SU-DHL-6 (cell line): ENCODE measurements around the gene B9D2.

Source experiments
- H2AFZ ChIP-seq: fragments of 200-600 bp; sonication (generic); 2 replicates; pipeline ENCODE4 v1.6.1; 2014; ENCODE audit warnings: low read depth, mild to moderate bottlenecking, moderate library complexity, mixed read lengths, antibody characterized with exemption, low read length; ENCODE audit not compliant: severe bottlenecking
- H3F3A ChIP-seq: fragments of 200-600 bp; shearing (Covaris generic); 2 replicates; pipeline ENCODE4 v1.6.0; 2016; ENCODE audit warnings: antibody characterized with exemption, mild to moderate bottlenecking; ENCODE audit not compliant: insufficient read depth
- H3K27ac ChIP-seq: fragments of 200-600 bp; sonication (generic); 2 replicates; pipeline ENCODE4 v1.5.1; 2016; ENCODE audit warnings: low read depth, mild to moderate bottlenecking, low read length, moderate library complexity, mixed read lengths
- H3K27me3 ChIP-seq: fragments of 200-600 bp; sonication (generic), shearing (Covaris generic); 2 replicates; pipeline ENCODE4 v1.6.0; 2014; ENCODE audit warnings: mild to moderate bottlenecking, low read length
- H3K36me3 ChIP-seq: fragments of 200-600 bp; sonication (generic); 2 replicates; pipeline ENCODE4 v1.6.1; 2014; ENCODE audit warnings: mild to moderate bottlenecking, low read length, mixed read lengths
- H3K4me2 ChIP-seq: fragments of 300-600, 200-600 bp; shearing (Covaris generic), sonication (generic); 2 replicates; pipeline ENCODE4 v1.6.0; 2014; ENCODE audit warnings: low read length, low read depth, mild to moderate bottlenecking; ENCODE audit not compliant: poor library complexity, severe bottlenecking
- H3K4me3 ChIP-seq: fragments of 200-600 bp; sonication (generic); 2 replicates; pipeline ENCODE4 v1.5.1; 2014; ENCODE audit warnings: antibody characterized with exemption, low read length, mild to moderate bottlenecking, mixed read lengths; ENCODE audit not compliant: insufficient read depth, poor library complexity, severe bottlenecking
- H3K79me2 ChIP-seq: fragments of 200-600 bp; sonication (generic); 2 replicates; pipeline ENCODE4 v1.6.1; 2014; ENCODE audit warnings: mild to moderate bottlenecking, low read length, moderate library complexity; ENCODE audit not compliant: insufficient read depth
- H3K9ac ChIP-seq: fragments of 200-600 bp; sonication (generic); 2 replicates; pipeline ENCODE4 v1.7.0; 2014; ENCODE audit warnings: mild to moderate bottlenecking, low read length
- H3K9me2 ChIP-seq: fragments of 200-600 bp; sonication (generic); replicated peaks from 2 replicates; pipeline ENCODE4 v1.6.1; 2014; ENCODE audit warnings: low read length; ENCODE audit not compliant: insufficient read depth
- H3K9me3 ChIP-seq: fragments of 200-600 bp; sonication (generic); 2 replicates; pipeline ENCODE4 v1.6.1; 2014; ENCODE audit warnings: low read length, mixed read lengths; ENCODE audit not compliant: insufficient read depth
- H4K20me1 ChIP-seq: fragments of 200-600 bp; sonication (generic); 2 replicates; pipeline ENCODE4 v1.6.1; 2014; ENCODE audit warnings: low read depth, mild to moderate bottlenecking, antibody characterized with exemption, low read length, moderate library complexity, mixed read lengths
- EZH2phosphoT487 ChIP-seq: fragments of 200-600 bp; sonication (generic), shearing (Covaris generic); conservative IDR thresholded peaks from 2 replicates; pipeline ENCODE4 v1.6.1; 2018; ENCODE audit warnings: mild to moderate bottlenecking, antibody characterized with exemption, low read length, moderate library complexity, mixed read lengths
- TF ChIP-seq, protein P1 (sequence below): fragments of 200-600 bp; sonication (generic); IDR thresholded peaks from one replicate; pipeline ENCODE4 v1.5.1; 2017; ENCODE audit warnings: antibody characterized with exemption, mild to moderate bottlenecking, low read length, moderate library complexity; ENCODE audit not compliant: insufficient read depth, poor library complexity, severe bottlenecking

Gene B9D2

DNA sequence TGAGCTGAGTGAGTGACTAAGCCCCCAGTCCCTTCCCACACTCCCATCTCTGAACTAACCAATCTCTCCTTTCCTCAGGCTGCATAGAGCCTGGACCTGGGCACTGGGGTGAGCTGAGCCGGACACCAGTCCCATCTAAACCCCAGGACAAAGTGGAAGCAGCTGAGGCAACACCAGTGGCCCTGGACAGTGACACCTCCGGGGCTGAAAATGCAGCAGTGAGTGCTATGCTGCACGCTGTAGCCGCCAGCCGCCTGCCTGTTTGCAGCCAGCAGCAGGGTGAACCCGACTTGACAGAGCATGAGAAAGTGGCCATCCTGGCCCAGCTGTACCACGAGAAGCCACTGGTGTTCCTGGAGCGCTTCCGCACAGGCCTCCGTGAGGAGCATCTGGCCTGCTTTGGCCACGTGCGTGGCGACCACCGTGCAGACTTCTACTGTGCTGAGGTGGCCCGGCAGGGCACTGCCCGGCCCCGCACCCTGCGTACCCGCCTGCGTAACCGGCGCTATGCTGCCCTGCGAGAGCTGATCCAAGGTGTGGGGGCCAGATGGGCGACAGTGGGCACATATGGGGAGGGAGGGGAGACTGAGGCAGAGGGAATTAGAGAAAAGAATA is 47.5 kb downstream of the B9D2 start:
- H3K9me2 ChIP-seq, result no peaks in the 10 kb centered on the region
- H3F3A ChIP-seq, result no peaks in the 10 kb centered on the region
- H3K27ac ChIP-seq, result no peak overlapping the region
- H3K9ac ChIP-seq, result no peak overlapping the region
- no peak overlapping the region for H3K4me2 ChIP-seq
- H3K27me3 ChIP-seq, result no peaks in the 10 kb centered on the region
- H3K9me3 ChIP-seq, result no peaks in the 10 kb centered on the region
- no peak for TF ChIP-seq EZH2phosphoT487
- TF ChIP-seq, protein P1, sequence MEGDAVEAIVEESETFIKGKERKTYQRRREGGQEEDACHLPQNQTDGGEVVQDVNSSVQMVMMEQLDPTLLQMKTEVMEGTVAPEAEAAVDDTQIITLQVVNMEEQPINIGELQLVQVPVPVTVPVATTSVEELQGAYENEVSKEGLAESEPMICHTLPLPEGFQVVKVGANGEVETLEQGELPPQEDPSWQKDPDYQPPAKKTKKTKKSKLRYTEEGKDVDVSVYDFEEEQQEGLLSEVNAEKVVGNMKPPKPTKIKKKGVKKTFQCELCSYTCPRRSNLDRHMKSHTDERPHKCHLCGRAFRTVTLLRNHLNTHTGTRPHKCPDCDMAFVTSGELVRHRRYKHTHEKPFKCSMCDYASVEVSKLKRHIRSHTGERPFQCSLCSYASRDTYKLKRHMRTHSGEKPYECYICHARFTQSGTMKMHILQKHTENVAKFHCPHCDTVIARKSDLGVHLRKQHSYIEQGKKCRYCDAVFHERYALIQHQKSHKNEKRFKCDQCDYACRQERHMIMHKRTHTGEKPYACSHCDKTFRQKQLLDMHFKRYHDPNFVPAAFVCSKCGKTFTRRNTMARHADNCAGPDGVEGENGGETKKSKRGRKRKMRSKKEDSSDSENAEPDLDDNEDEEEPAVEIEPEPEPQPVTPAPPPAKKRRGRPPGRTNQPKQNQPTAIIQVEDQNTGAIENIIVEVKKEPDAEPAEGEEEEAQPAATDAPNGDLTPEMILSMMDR, result no peak
- H3K79me2 ChIP-seq, result peaks cover 4% of the 10 kb centered on the region
- no peak overlapping the region for H2AFZ ChIP-seq
- peaks cover 3% of the 10 kb centered on the region; the same call in 1 of the 2 replicates for H3K36me3 ChIP-seq
- H3K4me3 ChIP-seq, result no peak overlapping the region
- H4K20me1 ChIP-seq, result no peaks in the 10 kb centered on the region

DNA sequence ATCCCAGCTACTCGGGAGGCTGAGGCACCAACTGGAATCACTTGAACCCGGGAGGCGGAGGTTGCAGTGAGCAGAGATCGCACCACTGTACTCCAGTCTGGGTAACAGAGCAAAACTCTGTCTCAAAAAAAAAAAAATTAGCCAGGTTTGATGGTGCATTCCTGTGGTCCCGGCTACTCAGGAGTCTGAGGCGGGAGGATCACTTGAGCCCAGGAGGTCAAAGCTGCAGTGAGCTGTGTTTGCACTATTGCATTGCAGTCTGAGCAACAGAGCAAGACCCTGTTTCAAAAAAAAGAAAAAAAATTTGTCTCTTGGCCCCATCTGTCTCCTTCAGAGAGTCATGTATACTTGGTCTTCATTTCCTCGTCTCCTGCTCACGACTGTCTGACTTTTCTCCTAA is 52.3 kb downstream of the B9D2 start:
- H3K4me3 ChIP-seq, result no peak overlapping the region
- no peaks in the 10 kb centered on the region for H3K27me3 ChIP-seq
- no peaks in the 10 kb centered on the region for H3K36me3 ChIP-seq
- TF ChIP-seq, protein P1, result no peak
- no peak for TF ChIP-seq EZH2phosphoT487
- no peaks in the 10 kb centered on the region for H4K20me1 ChIP-seq
- H3F3A ChIP-seq, result peaks cover 29% of the 10 kb centered on the region
- H3K9me2 ChIP-seq, result no peaks in the 10 kb centered on the region
- H3K79me2 ChIP-seq, result peaks cover 14% of the 10 kb centered on the region
- no peak overlapping the region for H2AFZ ChIP-seq
- H3K9me3 ChIP-seq, result no peaks in the 10 kb centered on the region
- peak overlapping the region; percentile 89 for H3K4me2 ChIP-seq
- peak overlapping the region; percentile 79 for H3K9ac ChIP-seq
- no peak overlapping the region for H3K27ac ChIP-seq

DNA sequence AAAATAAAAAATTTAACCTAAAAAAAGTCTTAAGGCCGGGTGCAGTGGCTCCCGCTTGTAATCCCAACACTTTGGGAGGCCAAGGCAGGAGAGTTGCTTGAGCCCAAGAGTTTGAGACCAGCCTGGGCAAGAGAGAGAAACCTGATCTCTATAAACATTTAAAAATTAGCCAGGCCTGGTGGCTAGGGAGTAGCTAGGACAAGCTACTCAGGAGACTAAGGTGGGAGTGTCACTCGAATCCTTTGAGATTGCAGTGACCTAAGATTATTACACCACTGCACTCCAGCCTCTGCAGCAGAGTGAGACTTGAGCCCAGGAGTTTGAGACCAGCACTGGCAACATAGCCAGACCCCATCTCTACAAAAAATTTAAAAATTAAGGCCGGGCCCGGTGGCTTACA is 52.9 kb downstream of the B9D2 start:
- Histone ChIP-seq H3K36me3 (peaks cover 3% of the 10 kb centered on the region; the same call in 1 of the 2 replicates), H3K9me2 (no peaks in the 10 kb centered on the region), H2AFZ (no peak overlapping the region), H4K20me1 (no peaks in the 10 kb centered on the region), H3K4me3 (peak overlapping the region; percentile 90), H3K9ac (peak overlapping the region; percentile 79), H3K4me2 (peak overlapping the region; percentile 89), H3K9me3 (no peaks in the 10 kb centered on the region), H3F3A (peaks cover 31% of the 10 kb centered on the region), H3K27me3 (no peaks in the 10 kb centered on the region), H3K79me2 (peaks cover 14% of the 10 kb centered on the region), H3K27ac (no peak overlapping the region)
- TF ChIP-seq, protein P1, result no peak
- TF ChIP-seq EZH2phosphoT487, result no peak
